ENCODE data around the gene PPP4R3B.
"Not testable (repeated sequence)": the region's sequence is repeated elsewhere in the genome, so short reads cannot be mapped to it uniquely, and the experiment has no call there.

The PPP4R3B gene

GRCh38 chr2:55592130-55592529 lies 25.3 kb downstream of the PPP4R3B start:
- DNase-seq, result no peak

GRCh38 chr2:55590810-55591440 lies 26.5 kb downstream of the PPP4R3B start:
- no peak for DNase-seq

GRCh38 chr2:55585451-55586080 lies 31.9 kb downstream of the PPP4R3B start:
- DNase-seq, result no peak

- DNase-seq, result no peak
Measured at GRCh38 chr2:55581874-55582547, 35.4 kb downstream of the PPP4R3B start.

- no peak for DNase-seq
Measured at GRCh38 chr2:55581435-55581834, 36.0 kb downstream of the PPP4R3B start.

GRCh38 chr2:55569002-55569401 lies 48.4 kb downstream of the PPP4R3B start:
- DNase-seq, result not testable (repeated sequence)

GRCh38 chr2:55567298-55567697 lies 50.1 kb downstream of the PPP4R3B start:
- DNase-seq, result no peak

GRCh38 chr2:55565613-55566012 lies 51.8 kb downstream of the PPP4R3B start:
- no peak for DNase-seq

GRCh38 chr2:55560855-55561254 lies 56.6 kb downstream of the PPP4R3B start:
- DNase-seq, result no peak

GRCh38 chr2:55556809-55557208 lies 60.6 kb downstream of the PPP4R3B start:
- no peak for DNase-seq

- DNase-seq, result no peak
Measured at GRCh38 chr2:55555977-55556376, 61.4 kb downstream of the PPP4R3B start.

- DNase-seq, result no peak
Measured at GRCh38 chr2:55553321-55553720, 64.1 kb downstream of the PPP4R3B start.

GRCh38 chr2:55550368-55551102 lies 66.9 kb downstream of the PPP4R3B start:
- no peak for DNase-seq

- not testable (repeated sequence) for DNase-seq
Measured at GRCh38 chr2:55547679-55548078, 69.7 kb downstream of the PPP4R3B start.

- DNase-seq, result no peak
Measured at GRCh38 chr2:55547001-55547400, 70.4 kb downstream of the PPP4R3B start.

- DNase-seq, result no peak
Measured at GRCh38 chr2:55530539-55531081, 86.8 kb downstream of the PPP4R3B start.

- DNase-seq, result no peak
Measured at GRCh38 chr2:55526174-55526573, 91.2 kb downstream of the PPP4R3B start.

- DNase-seq, result no peak
Measured at GRCh38 chr2:55524884-55525437, 92.5 kb downstream of the PPP4R3B start.

- DNase-seq, result peak; percentile 43
Measured at GRCh38 chr2:55519938-55520885, 97.2 kb downstream of the PPP4R3B start.

GRCh38 chr2:55518841-55519165 lies 98.6 kb downstream of the PPP4R3B start:
- no peak for DNase-seq

GRCh38 chr2:55511508-55512124 lies 105.8 kb downstream of the PPP4R3B start:
- DNase-seq, result no peak
